Neural cell (in vitro differentiated cells): ENCODE results near the gene TMEM184A. TPM values are rescaled to one million over a fixed set of nuclear protein-coding genes. Genes with fewer than 3 reads are reported as not detected.
"Not testable (repeated sequence)": the region's sequence is repeated elsewhere in the genome, so short reads cannot be mapped to it uniquely, and the experiment has no call there.

Source experiments
- H2AFZ ChIP-seq: fragments of 200-600, 300-800 bp; sonication (generic), shearing (Covaris generic); 2 replicates; pipeline ENCODE4 v1.6.0; 2014; ENCODE audit warnings: low read depth, mild to moderate bottlenecking, antibody characterized with exemption, low read length, moderate library complexity
- H3F3A ChIP-seq: fragments of 200-600 bp; shearing (Covaris generic); 2 replicates; pipeline ENCODE4 v1.6.1; 2016; ENCODE audit warnings: mild to moderate bottlenecking, moderate library complexity, mixed read lengths, antibody characterized with exemption, low read length; ENCODE audit not compliant: insufficient read depth, poor library complexity, severe bottlenecking
- H3K27ac ChIP-seq: fragments of 200-600, 300-800 bp; sonication (generic), shearing (Covaris generic); 2 replicates; pipeline ENCODE4 v1.5.1; 2014; ENCODE audit warnings: mild to moderate bottlenecking, low read length, moderate library complexity
- H3K27me3 ChIP-seq: fragments of 300-800, 200-600 bp; sonication (generic), shearing (Covaris generic); 2 replicates; pipeline ENCODE4 v1.6.0; 2014; ENCODE audit warnings: mild to moderate bottlenecking, low read depth, low read length, moderate library complexity; ENCODE audit not compliant: insufficient read depth
- H3K36me3 ChIP-seq: fragments of 300-800, 200-600 bp; sonication (generic), shearing (Covaris generic); 2 replicates; pipeline ENCODE4 v1.5.1; 2014; ENCODE audit warnings: mild to moderate bottlenecking, antibody characterized with exemption, low read length, moderate library complexity; ENCODE audit not compliant: insufficient read depth
- H3K4me2 ChIP-seq: fragments of 300-800, 200-600 bp; sonication (generic), shearing (Covaris generic); 2 replicates; pipeline ENCODE4 v1.6.0; 2014; ENCODE audit warnings: mild to moderate bottlenecking, low read length
- H3K4me3 ChIP-seq: fragments of 300-800, 200-600 bp; sonication (generic), shearing (Covaris generic); 2 replicates; pipeline ENCODE4 v1.5.1; 2014; ENCODE audit warnings: mild to moderate bottlenecking, low read length, moderate library complexity
- H3K79me2 ChIP-seq: fragments of 200-600 bp; shearing (Covaris generic); replicated peaks from 2 replicates; pipeline ENCODE4 v1.6.0; 2014; ENCODE audit warnings: mild to moderate bottlenecking, low read length, moderate library complexity; ENCODE audit not compliant: insufficient read depth
- H3K9ac ChIP-seq: fragments of 300-800, 200-600 bp; sonication (generic), shearing (Covaris generic); 2 replicates; pipeline ENCODE4 v1.6.1; 2016; ENCODE audit warnings: mild to moderate bottlenecking, low read length, mixed read lengths
- H3K9me2 ChIP-seq: fragments of 200-600 bp; shearing (Covaris generic); 2 replicates; pipeline ENCODE4 v1.6.1; 2016; ENCODE audit warnings: mild to moderate bottlenecking, low read length, mixed read lengths; ENCODE audit not compliant: insufficient read depth
- H3K9me3 ChIP-seq: fragments of 200-600, 300-800 bp; sonication (generic), shearing (Covaris generic); 2 replicates; pipeline ENCODE4 v1.6.1; 2016; ENCODE audit warnings: mild to moderate bottlenecking, mixed run types, low read length, moderate library complexity, mixed read lengths
- H4K20me1 ChIP-seq: fragments of 200-600 bp; shearing (Covaris generic); 2 replicates; pipeline ENCODE4 v1.6.1; 2016; ENCODE audit warnings: mild to moderate bottlenecking, mixed run types; ENCODE audit not compliant: insufficient read depth
- CTCF ChIP-seq: fragments of 450-650 bp; IDR thresholded peaks from 2 replicates; pipeline ENCODE4 v1.5.1; 2014; ENCODE audit warnings: antibody characterized with exemption, mild to moderate bottlenecking, moderate library complexity; ENCODE audit not compliant: poor library complexity, severe bottlenecking
- EP300 ChIP-seq: fragments of 450-650 bp; conservative IDR thresholded peaks from 2 replicates; pipeline ENCODE4 v1.6.1; 2014; ENCODE audit warnings: antibody characterized with exemption, mild to moderate bottlenecking, moderate library complexity; ENCODE audit not compliant: poor library complexity, severe bottlenecking
- EZH2 ChIP-seq: fragments of 200-600, 300-800 bp; shearing (Covaris generic), sonication (generic); IDR thresholded peaks from 2 replicates; pipeline ENCODE4 v1.6.1; 2014; ENCODE audit warnings: antibody characterized with exemption, low read length, borderline replicate concordance, mild to moderate bottlenecking; ENCODE audit not compliant: insufficient read depth, poor library complexity, severe bottlenecking
- MXI1 ChIP-seq: fragments of 450-650 bp; conservative IDR thresholded peaks from 2 replicates; pipeline ENCODE4 v1.6.1; 2014; ENCODE audit warnings: antibody characterized with exemption, mild to moderate bottlenecking; ENCODE audit not compliant: poor library complexity, severe bottlenecking
- POLR2AphosphoS5 ChIP-seq: IDR thresholded peaks from 2 replicates; pipeline ENCODE4 v1.6.1; 2012
- RAD21 ChIP-seq: fragments of 450-650 bp; conservative IDR thresholded peaks from 2 replicates; pipeline ENCODE4 v1.6.1; 2014; ENCODE audit warnings: antibody characterized with exemption, mild to moderate bottlenecking, moderate library complexity
- SMC3 ChIP-seq: fragments of 450-650 bp; conservative IDR thresholded peaks from 2 replicates; pipeline ENCODE4 v1.6.1; 2014; ENCODE audit warnings: antibody characterized with exemption, mild to moderate bottlenecking, moderate library complexity; ENCODE audit not compliant: poor library complexity
- TAF1 ChIP-seq: IDR thresholded peaks from 2 replicates; pipeline ENCODE4 v1.6.1; 2012; ENCODE audit warnings: low read depth
- polyA plus RNA-seq: library from polyadenylated mRNA; depleted of rRNA; stranded (reverse); fragments of >200 nt; gene quantifications from 2 replicates; pipeline ENCODE4 v1.2.3, GENCODE V29; 2014
- TF ChIP-seq, protein P1 (sequence below): IDR thresholded peaks from 2 replicates; pipeline ENCODE4 v1.6.1; 2012; ENCODE audit warnings: borderline replicate concordance

TMEM184A gene
- polyA plus RNA-seq, 1 donor from 2014 or later: not detected

- no peak overlapping the region for H3K27ac ChIP-seq
- no peak overlapping the region for H3K4me3 ChIP-seq
- no peak overlapping the region for H2AFZ ChIP-seq
- H3K9ac ChIP-seq: no peak overlapping the region
- H3F3A ChIP-seq: no peaks in the 10 kb centered on the region
- H3K9me3 ChIP-seq: no peaks in the 10 kb centered on the region
- no peak overlapping the region for H3K4me2 ChIP-seq
- no peaks in the 10 kb centered on the region for H3K36me3 ChIP-seq
- no peaks in the 10 kb centered on the region for H3K9me2 ChIP-seq
- TF ChIP-seq SMC3 (no peak), POLR2AphosphoS5 (no peak), EZH2 (no peak), CTCF (no peak), EP300 (no peak), RAD21 (no peak), MXI1 (no peak), TAF1 (no peak)
- TF ChIP-seq, protein P1, sequence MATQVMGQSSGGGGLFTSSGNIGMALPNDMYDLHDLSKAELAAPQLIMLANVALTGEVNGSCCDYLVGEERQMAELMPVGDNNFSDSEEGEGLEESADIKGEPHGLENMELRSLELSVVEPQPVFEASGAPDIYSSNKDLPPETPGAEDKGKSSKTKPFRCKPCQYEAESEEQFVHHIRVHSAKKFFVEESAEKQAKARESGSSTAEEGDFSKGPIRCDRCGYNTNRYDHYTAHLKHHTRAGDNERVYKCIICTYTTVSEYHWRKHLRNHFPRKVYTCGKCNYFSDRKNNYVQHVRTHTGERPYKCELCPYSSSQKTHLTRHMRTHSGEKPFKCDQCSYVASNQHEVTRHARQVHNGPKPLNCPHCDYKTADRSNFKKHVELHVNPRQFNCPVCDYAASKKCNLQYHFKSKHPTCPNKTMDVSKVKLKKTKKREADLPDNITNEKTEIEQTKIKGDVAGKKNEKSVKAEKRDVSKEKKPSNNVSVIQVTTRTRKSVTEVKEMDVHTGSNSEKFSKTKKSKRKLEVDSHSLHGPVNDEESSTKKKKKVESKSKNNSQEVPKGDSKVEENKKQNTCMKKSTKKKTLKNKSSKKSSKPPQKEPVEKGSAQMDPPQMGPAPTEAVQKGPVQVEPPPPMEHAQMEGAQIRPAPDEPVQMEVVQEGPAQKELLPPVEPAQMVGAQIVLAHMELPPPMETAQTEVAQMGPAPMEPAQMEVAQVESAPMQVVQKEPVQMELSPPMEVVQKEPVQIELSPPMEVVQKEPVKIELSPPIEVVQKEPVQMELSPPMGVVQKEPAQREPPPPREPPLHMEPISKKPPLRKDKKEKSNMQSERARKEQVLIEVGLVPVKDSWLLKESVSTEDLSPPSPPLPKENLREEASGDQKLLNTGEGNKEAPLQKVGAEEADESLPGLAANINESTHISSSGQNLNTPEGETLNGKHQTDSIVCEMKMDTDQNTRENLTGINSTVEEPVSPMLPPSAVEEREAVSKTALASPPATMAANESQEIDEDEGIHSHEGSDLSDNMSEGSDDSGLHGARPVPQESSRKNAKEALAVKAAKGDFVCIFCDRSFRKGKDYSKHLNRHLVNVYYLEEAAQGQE: no peak
- H3K79me2 ChIP-seq: no peaks in the 10 kb centered on the region
- no peaks in the 10 kb centered on the region for H3K27me3 ChIP-seq
- H4K20me1 ChIP-seq: no peaks in the 10 kb centered on the region
Observed at GRCh38 chr7:1516586-1517251, 39.3 kb downstream of the TMEM184A start.

DNA sequence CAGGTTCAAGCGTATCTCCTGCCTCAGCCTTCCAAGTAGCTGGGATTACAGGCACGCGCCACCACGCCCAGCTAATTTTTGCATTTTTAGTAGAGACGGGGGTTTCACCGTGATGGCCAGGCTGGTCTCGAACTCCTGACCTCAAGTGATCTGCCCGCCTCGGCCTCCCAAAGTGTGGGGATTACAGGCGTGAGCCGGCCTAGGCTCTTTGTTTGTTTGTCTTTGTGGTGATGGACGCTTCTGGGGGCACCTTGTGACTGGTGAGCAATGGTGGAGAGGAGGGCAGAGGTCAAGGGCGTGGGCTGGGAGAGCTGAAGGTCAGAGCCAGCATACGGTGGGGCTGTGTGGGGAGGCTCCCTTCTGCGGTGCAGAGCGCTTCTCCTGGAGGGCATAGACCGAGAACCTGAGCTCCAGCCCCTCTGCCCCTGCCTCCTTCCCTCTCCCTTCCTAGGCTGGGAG lies 40.5 kb downstream of the TMEM184A start:
- H3K4me2 ChIP-seq, H3K79me2 ChIP-seq, H3K9ac ChIP-seq, H3K36me3 ChIP-seq, H3K9me3 ChIP-seq, H3K4me3 ChIP-seq, H2AFZ ChIP-seq, H3K9me2 ChIP-seq, H3K27ac ChIP-seq, H3F3A ChIP-seq, H4K20me1 ChIP-seq, H3K27me3 ChIP-seq: not testable (repeated sequence)

DNA sequence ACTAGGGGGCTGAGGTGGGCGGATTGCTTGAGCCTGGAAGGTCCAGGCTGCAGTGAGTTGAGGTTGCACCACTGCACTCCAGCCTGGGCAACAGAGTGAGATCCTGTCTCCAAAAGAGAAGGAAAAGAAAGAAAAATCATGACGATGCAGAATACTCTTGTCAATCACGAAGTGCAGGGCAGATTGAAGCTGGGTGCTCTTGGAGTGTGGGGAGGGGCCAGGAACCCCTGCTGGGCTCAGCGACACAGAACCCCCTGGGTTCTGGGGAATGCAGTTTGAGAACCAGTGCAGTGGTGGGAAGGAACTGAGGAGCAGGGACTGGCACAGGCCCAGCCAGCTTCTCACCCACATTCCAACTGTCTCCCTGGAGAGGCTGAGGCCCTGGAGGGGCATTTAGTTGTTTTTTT lies 41.0 kb downstream of the TMEM184A start:
- H3K36me3 ChIP-seq: no peaks in the 10 kb centered on the region
- no peak overlapping the region for H3K9ac ChIP-seq
- TF ChIP-seq POLR2AphosphoS5 (no peak), RAD21 (no peak), TAF1 (no peak), EP300 (no peak), CTCF (no peak), MXI1 (no peak), EZH2 (no peak), SMC3 (no peak)
- TF ChIP-seq, protein P1: no peak
- H3K4me3 ChIP-seq: no peak overlapping the region
- no peaks in the 10 kb centered on the region for H3K27me3 ChIP-seq
- H3F3A ChIP-seq: no peaks in the 10 kb centered on the region
- H3K79me2 ChIP-seq: no peaks in the 10 kb centered on the region
- H3K9me2 ChIP-seq: no peaks in the 10 kb centered on the region
- H3K27ac ChIP-seq: no peak overlapping the region
- H3K9me3 ChIP-seq: no peaks in the 10 kb centered on the region
- H4K20me1 ChIP-seq: no peaks in the 10 kb centered on the region
- no peak overlapping the region for H3K4me2 ChIP-seq
- H2AFZ ChIP-seq: no peak overlapping the region
